Endodermal cell (in vitro differentiated cells): Measurements from ENCODE around the gene ETV7. TPM values are rescaled to one million over a fixed set of nuclear protein-coding genes. Genes with fewer than 3 reads are reported as not detected.
A peak's percentile ranks its signal among the peaks of the same experiment; 100 is the strongest.

ENCODE experiments used
- DNase-seq: peaks from one replicate; pipeline ENCODE4 v3.0.0-alpha.2; 2017
- H3K27ac ChIP-seq: 2 replicates; pipeline ENCODE4 v1.5.1; 2013; ENCODE audit warnings: mild to moderate bottlenecking, low read depth, low read length, moderate library complexity
- H3K27me3 ChIP-seq: 2 replicates; pipeline ENCODE4 v1.6.1; 2013; ENCODE audit warnings: mild to moderate bottlenecking, low read length, moderate library complexity; ENCODE audit not compliant: insufficient read depth, control insufficient read depth, poor library complexity, severe bottlenecking
- H3K36me3 ChIP-seq: 2 replicates; pipeline ENCODE4 v1.7.0; 2013; ENCODE audit warnings: mild to moderate bottlenecking, low read length, moderate library complexity; ENCODE audit not compliant: control insufficient read depth, insufficient read depth
- H3K4me1 ChIP-seq: one replicate; pipeline ENCODE4 v1.7.0; 2013; ENCODE audit warnings: low read length; ENCODE audit not compliant: control insufficient read depth, insufficient read depth
- H3K4me3 ChIP-seq: 2 replicates; pipeline ENCODE4 v1.5.1; 2013; ENCODE audit warnings: mild to moderate bottlenecking, low read length, moderate library complexity
- H3K9ac ChIP-seq: 2 replicates; pipeline ENCODE4 v1.6.1; 2013; ENCODE audit warnings: mild to moderate bottlenecking, low read length, moderate library complexity; ENCODE audit not compliant: poor library complexity, severe bottlenecking; ENCODE audit errors: extremely low read depth
- H3K9me3 ChIP-seq: 2 replicates; pipeline ENCODE4 v1.6.1; 2013; ENCODE audit warnings: mild to moderate bottlenecking, low read length, moderate library complexity; ENCODE audit not compliant: control insufficient read depth
- H3K27ac Mint-ChIP-seq: 2 replicates; pipeline ENCODE4 v1.8.0; 2020; ENCODE audit warnings: mixed read lengths
- H3K27me3 Mint-ChIP-seq: 2 replicates; pipeline ENCODE4 v1.8.0; 2021; ENCODE audit warnings: mild to moderate bottlenecking, mixed read lengths; ENCODE audit not compliant: insufficient read depth
- H3K36me3 Mint-ChIP-seq: 2 replicates; pipeline ENCODE4 v1.8.0; 2020; ENCODE audit warnings: low read depth, mixed read lengths
- H3K4me1 Mint-ChIP-seq: 2 replicates; pipeline ENCODE4 v1.8.0; 2020; ENCODE audit warnings: mixed read lengths
- H3K4me3 Mint-ChIP-seq: 2 replicates; pipeline ENCODE4 v1.8.0; 2020; ENCODE audit warnings: mild to moderate bottlenecking, moderate library complexity, mixed read lengths
- H3K9me3 Mint-ChIP-seq: 2 replicates; pipeline ENCODE4 v1.8.0; 2020; ENCODE audit warnings: mild to moderate bottlenecking, mixed read lengths
- WGBS, 2 experiments: methylation state at CpG; one replicate each; pipeline versions ENCODE4 v1.1.5 to v1.1.7; 2013; ENCODE audit warnings: missing lambda C conversion rate in 2 of 2, mixed read lengths in 1 of 2; ENCODE audit not compliant: insufficient coverage in 1 of 2, insufficient read length in 1 of 2; 5-methylcytosine and 5-hydroxymethylcytosine counted together
- total RNA-seq, 2 donors: library from RNA; stranded (reverse); fragmentation: NEBNext Ultra II Directional in 1 of 2; extraction: Animal tissue kit (Norgen Biotek cat#: 25700) in 1 of 2; gene quantifications; 2 replicates in 1 of 2; 3 replicates in 1 of 2; pipeline ENCODE4 v1.2.1, GENCODE V29; 2021
- TF ChIP-seq, protein P1 (sequence below): fragments of 200-600 bp; sonication (generic); conservative IDR thresholded peaks from 2 replicates; pipeline ENCODE4 v1.5.0; 2021; ENCODE audit warnings: antibody characterized with exemption, mild to moderate bottlenecking

Gene ETV7
- total RNA-seq, 2 donors from 2014 or later, result 0.42 TPM

DNA sequence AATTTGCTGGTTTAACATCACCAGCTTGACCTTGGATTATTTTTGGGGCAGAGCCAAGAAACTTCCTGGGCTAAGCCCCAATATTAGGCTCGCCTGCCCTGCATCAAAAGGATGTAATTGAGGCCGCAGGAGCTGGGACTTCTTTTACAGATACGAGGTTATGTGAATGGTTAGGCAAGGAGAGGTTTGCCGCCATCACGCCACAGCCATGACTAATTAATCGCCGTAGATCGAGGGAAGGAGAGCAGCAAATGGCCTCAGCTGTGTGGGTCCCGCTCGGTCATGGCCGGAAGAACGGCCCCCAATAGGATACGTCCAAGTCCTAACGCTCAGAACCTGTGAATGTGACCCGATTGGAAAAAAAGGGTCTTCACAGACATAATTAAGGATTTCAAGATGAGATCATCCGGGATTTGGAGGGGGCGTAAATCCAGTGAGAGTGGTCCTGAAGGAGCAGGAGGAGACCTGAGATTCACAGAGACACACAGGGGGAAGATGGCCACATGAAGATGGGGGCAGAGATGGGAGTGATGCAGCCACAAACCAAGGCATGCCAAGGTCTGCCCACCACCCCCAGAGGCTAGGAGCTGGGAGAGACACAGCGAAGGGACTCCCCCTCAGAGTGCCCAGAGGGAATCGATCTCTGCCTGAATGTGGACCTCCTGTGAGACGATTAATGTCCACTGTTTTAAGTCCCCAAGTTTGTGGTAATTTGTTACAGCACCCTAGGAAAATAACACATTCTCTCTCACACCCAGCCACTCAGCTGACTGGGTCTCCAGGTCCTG, 40.8 kb downstream of the ETV7 start:
- no peaks in the 10 kb centered on the region for H3K27me3 ChIP-seq
- H3K4me1 ChIP-seq, result no peaks in the 10 kb centered on the region
- no peaks in the 10 kb centered on the region for H3K36me3 ChIP-seq
- no peaks in the 10 kb centered on the region for H3K36me3 Mint-ChIP-seq
- H3K9me3 Mint-ChIP-seq, result no peaks in the 10 kb centered on the region
- H3K9me3 ChIP-seq, result no peaks in the 10 kb centered on the region
- no peak overlapping the region for H3K27ac Mint-ChIP-seq
- no peak overlapping the region for H3K27ac ChIP-seq
- WGBS, 2 experiments, result 95 to 97% methylated on average over 18 to 20 of the region's 20 CpGs
- TF ChIP-seq, protein P1, sequence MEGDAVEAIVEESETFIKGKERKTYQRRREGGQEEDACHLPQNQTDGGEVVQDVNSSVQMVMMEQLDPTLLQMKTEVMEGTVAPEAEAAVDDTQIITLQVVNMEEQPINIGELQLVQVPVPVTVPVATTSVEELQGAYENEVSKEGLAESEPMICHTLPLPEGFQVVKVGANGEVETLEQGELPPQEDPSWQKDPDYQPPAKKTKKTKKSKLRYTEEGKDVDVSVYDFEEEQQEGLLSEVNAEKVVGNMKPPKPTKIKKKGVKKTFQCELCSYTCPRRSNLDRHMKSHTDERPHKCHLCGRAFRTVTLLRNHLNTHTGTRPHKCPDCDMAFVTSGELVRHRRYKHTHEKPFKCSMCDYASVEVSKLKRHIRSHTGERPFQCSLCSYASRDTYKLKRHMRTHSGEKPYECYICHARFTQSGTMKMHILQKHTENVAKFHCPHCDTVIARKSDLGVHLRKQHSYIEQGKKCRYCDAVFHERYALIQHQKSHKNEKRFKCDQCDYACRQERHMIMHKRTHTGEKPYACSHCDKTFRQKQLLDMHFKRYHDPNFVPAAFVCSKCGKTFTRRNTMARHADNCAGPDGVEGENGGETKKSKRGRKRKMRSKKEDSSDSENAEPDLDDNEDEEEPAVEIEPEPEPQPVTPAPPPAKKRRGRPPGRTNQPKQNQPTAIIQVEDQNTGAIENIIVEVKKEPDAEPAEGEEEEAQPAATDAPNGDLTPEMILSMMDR, result no peak
- H3K4me3 Mint-ChIP-seq, result no peak overlapping the region
- H3K27me3 Mint-ChIP-seq, result no peaks in the 10 kb centered on the region
- peak; percentile 42 for DNase-seq
- peaks cover 11% of the 10 kb centered on the region for H3K4me1 Mint-ChIP-seq
- no peak overlapping the region for H3K9ac ChIP-seq
- no peak overlapping the region for H3K4me3 ChIP-seq

DNA sequence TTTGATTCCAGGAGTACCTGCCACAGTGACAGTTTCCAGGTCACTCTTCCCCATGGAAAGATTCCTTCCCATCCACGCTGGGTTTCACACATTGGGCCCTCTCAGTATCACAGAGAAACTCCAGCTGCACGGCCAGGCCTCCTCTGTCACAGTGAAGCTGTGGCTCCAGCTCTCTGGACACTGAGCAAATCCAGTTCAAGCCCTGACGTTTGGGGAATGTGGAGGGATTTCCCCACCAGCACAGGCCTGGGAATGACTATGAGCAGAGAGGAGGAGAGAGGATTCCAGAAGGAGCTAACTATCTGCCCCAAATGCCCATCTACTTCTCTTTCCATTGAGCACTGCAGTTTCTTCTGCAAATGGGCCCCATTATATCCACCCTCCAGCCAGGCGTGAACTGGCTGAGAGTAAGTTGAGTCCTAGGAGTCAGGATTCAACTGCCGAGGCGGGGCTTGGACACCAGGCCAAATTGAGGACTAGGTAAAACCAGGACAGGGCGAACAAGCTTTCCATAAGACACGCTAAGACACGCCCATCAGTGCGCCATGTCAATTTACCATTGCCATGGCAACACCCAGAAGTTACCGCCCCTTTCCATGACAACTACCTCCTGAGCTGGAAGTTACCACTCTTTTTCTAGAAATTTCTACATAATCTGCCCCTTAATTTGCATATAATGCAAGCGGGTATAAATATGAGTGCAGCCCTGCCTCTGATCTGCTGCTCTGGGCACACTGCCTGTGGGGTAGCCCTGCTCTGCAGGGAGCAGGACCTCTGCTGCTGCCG, 41.6 kb downstream of the ETV7 start:
- 91 to 95% methylated on average over 11 to 13 of the region's 13 CpGs for WGBS, 2 experiments
- H3K27ac Mint-ChIP-seq, result no peak overlapping the region
- H3K9me3 Mint-ChIP-seq, result no peaks in the 10 kb centered on the region
- H3K27me3 Mint-ChIP-seq, result peaks cover under 1% of the 10 kb centered on the region
- no peaks in the 10 kb centered on the region for H3K36me3 ChIP-seq
- H3K36me3 Mint-ChIP-seq, result no peaks in the 10 kb centered on the region
- TF ChIP-seq, protein P1, result no peak
- H3K27ac ChIP-seq, result no peak overlapping the region
- no peaks in the 10 kb centered on the region for H3K9me3 ChIP-seq
- H3K4me1 Mint-ChIP-seq, result peaks cover 10% of the 10 kb centered on the region
- no peaks in the 10 kb centered on the region for H3K4me1 ChIP-seq
- H3K27me3 ChIP-seq, result no peaks in the 10 kb centered on the region
- H3K4me3 Mint-ChIP-seq, result no peak overlapping the region
- DNase-seq, result peak; percentile 65
- no peak overlapping the region for H3K9ac ChIP-seq
- no peak overlapping the region for H3K4me3 ChIP-seq

GRCh38 chr6:36343109-36343680, 44.3 kb downstream of the ETV7 start:
- Histone ChIP-seq H3K4me1 (peaks cover 3% of the 10 kb centered on the region), H3K9ac (no peak overlapping the region), H3K9me3 (no peaks in the 10 kb centered on the region), H3K27me3 (peaks cover 20% of the 10 kb centered on the region), H3K4me3 (no peak overlapping the region), H3K27ac (no peak overlapping the region), H3K36me3 (no peaks in the 10 kb centered on the region)
- Mint-ChIP-seq H3K36me3 (no peaks in the 10 kb centered on the region), H3K9me3 (no peaks in the 10 kb centered on the region), H3K27ac (no peak overlapping the region), H3K4me1 (peaks cover 9% of the 10 kb centered on the region), H3K27me3 (peaks cover 23% of the 10 kb centered on the region), H3K4me3 (no peak overlapping the region)
- TF ChIP-seq, protein P1, result no peak
- DNase-seq, result peak; percentile 22
- 73 to 74% methylated on average over 5 of the region's 5 CpGs for WGBS, 2 experiments
